ENCODE results near the gene LGALS7B.

Gene LGALS7B

GRCh38 chr19:38742296-38742695, 46.7 kb upstream of the LGALS7B start:
- H3K27me3 ChIP-seq (replicated peaks), result no peaks in the 10 kb centered on the region
- H3K27ac ChIP-seq, result no peak overlapping the region
- in situ Hi-C loops (cut with HindIII; ENCODE audit: low pct_ligation_motif_present, low sequenced_read_pairs), result no loop called here
- no peak for TF ChIP-seq CTCF (IDR thresholded peaks at IDR 0.05; ENCODE audit: low read depth, low read length, missing control alignments)
- no peak overlapping the region for H3K4me3 ChIP-seq (ENCODE audit: low read depth, low read length)
- DNase-seq, result no peak
- no peaks in the 10 kb centered on the region for H3K36me3 ChIP-seq (replicated peaks)

GRCh38 chr19:38742906-38743305, 46.1 kb upstream of the LGALS7B start:
- H3K4me3 ChIP-seq (ENCODE audit: low read depth, low read length), result no peak overlapping the region
- no peak for DNase-seq
- H3K27ac ChIP-seq, result no peak overlapping the region
- in situ Hi-C loops (cut with HindIII; ENCODE audit: low pct_ligation_motif_present, low sequenced_read_pairs), result no loop called here
- no peaks in the 10 kb centered on the region for H3K27me3 ChIP-seq (replicated peaks)
- TF ChIP-seq CTCF (IDR thresholded peaks at IDR 0.05; ENCODE audit: low read depth, low read length, missing control alignments), result no peak
- H3K36me3 ChIP-seq (replicated peaks), result no peaks in the 10 kb centered on the region

GRCh38 chr19:38743394-38744297, 45.4 kb upstream of the LGALS7B start:
- in situ Hi-C loops (cut with HindIII; ENCODE audit: low pct_ligation_motif_present, low sequenced_read_pairs), result no loop called here
- no peak for DNase-seq
- Histone ChIP-seq H3K27me3 (replicated peaks) (no peaks in the 10 kb centered on the region), H3K4me3 (ENCODE audit: low read depth, low read length) (no peak overlapping the region), H3K36me3 (replicated peaks) (no peaks in the 10 kb centered on the region), H3K27ac (no peak overlapping the region)
- no peak for TF ChIP-seq CTCF (IDR thresholded peaks at IDR 0.05; ENCODE audit: low read depth, low read length, missing control alignments)

DNA sequence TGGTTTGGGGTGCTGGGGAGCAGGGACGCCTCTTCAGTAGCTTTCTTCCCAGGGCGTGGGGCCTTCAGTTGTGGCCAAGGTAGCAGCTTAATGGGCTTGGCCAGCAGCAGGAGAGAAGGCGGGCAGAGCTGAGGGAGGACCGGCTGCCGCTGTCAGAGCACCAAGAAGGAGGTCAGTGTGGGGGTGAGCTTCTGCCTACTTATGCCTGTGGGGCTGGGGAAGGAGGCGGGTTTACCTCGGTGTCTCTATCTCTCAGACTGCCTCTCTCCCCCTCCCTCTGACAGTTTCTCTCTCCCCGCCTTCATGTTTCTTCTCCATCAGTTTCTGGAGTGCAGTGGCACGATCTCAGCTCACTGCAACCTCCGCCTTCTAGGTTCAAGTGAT, 44.7 kb upstream of the LGALS7B start, which contains the start of gene CAPN12:
Gene CAPN12, minus strand, starts transcription at position 177 of the 384 bp plus-strand sequence. CDS start 309 bp downstream, outside the sequence.
- in situ Hi-C loops (cut with HindIII; ENCODE audit: low pct_ligation_motif_present, low sequenced_read_pairs), result no loop called here
- H3K27me3 ChIP-seq (replicated peaks), result no peaks in the 10 kb centered on the region
- H3K27ac ChIP-seq, result no peak within 1 kb of the TSS
- no peak within 1 kb of the TSS for H3K4me3 ChIP-seq (ENCODE audit: low read depth, low read length)
- no peak for DNase-seq
- H3K36me3 ChIP-seq (replicated peaks), result no peaks in the 10 kb centered on the region
- no peak for TF ChIP-seq CTCF (IDR thresholded peaks at IDR 0.05; ENCODE audit: low read depth, low read length, missing control alignments)

DNA sequence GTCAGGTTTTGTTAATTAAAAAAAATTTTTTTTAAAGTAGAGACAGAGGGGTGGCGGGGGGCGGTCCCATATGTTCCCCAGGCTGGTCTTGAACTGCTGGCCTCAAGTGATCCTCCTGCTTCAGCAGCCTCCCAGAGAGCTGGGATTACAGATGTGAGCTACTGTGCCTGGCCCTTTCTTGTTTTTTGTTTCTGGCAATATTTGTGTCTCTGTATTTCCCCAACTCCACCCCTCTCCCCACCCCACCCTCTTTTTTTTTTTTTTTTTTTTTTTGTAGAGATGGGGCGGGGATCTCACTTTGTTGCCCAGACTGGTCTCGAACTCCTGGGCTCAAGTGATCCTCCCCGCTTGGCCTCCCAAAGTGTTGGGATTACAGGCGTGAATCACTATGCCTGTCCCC, 44.1 kb upstream of the LGALS7B start:
- H3K27me3 ChIP-seq (replicated peaks), result no peaks in the 10 kb centered on the region
- no peak for DNase-seq
- H3K36me3 ChIP-seq (replicated peaks), result no peaks in the 10 kb centered on the region
- H3K27ac ChIP-seq, result no peak overlapping the region
- in situ Hi-C loops (cut with HindIII; ENCODE audit: low pct_ligation_motif_present, low sequenced_read_pairs), result no loop called here
- TF ChIP-seq CTCF (IDR thresholded peaks at IDR 0.05; ENCODE audit: low read depth, low read length, missing control alignments), result no peak
- no peak overlapping the region for H3K4me3 ChIP-seq (ENCODE audit: low read depth, low read length)
